Neural progenitor cell (in vitro differentiated cells): Measurements from ENCODE around the gene ANAPC5.

Experiments used
- EZH2 ChIP-seq: fragments of 200-600 bp; sonication (generic); IDR thresholded peaks from 2 replicates; pipeline ENCODE4 v1.6.1; 2017; ENCODE audit warnings: antibody characterized with exemption, mild to moderate bottlenecking, moderate library complexity
- TF ChIP-seq, protein P1 (sequence below): fragments of 200-600 bp; sonication (generic); IDR thresholded peaks from 2 replicates; pipeline ENCODE4 v1.5.1; 2017; ENCODE audit warnings: antibody characterized with exemption, mild to moderate bottlenecking

DNA sequence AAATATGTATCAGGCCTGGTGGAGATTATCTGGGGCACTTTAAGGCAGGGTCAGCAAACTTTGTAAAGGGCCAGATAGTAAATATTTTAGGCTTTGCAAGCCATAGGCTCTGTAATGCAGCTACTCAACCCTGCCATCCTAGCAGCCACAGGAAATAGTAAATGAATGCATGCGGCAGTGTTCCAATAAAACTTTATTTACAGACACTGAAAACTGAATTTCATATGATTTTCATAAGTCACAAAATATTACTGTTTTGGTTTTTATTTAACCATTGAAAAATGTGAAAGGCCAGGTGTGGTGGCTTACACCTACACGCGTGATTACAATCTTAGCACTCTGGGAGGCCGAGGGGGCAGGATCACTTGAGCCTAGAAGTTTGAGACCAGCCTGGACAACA, 52.5 kb downstream of the ANAPC5 start:
- TF ChIP-seq, protein P1, sequence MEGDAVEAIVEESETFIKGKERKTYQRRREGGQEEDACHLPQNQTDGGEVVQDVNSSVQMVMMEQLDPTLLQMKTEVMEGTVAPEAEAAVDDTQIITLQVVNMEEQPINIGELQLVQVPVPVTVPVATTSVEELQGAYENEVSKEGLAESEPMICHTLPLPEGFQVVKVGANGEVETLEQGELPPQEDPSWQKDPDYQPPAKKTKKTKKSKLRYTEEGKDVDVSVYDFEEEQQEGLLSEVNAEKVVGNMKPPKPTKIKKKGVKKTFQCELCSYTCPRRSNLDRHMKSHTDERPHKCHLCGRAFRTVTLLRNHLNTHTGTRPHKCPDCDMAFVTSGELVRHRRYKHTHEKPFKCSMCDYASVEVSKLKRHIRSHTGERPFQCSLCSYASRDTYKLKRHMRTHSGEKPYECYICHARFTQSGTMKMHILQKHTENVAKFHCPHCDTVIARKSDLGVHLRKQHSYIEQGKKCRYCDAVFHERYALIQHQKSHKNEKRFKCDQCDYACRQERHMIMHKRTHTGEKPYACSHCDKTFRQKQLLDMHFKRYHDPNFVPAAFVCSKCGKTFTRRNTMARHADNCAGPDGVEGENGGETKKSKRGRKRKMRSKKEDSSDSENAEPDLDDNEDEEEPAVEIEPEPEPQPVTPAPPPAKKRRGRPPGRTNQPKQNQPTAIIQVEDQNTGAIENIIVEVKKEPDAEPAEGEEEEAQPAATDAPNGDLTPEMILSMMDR: no peak
- no peak for TF ChIP-seq EZH2
